LNCaP clone FGC (cell line): ENCODE measurements around the gene CPAMD8.

Experiments used
- DNase-seq: peaks from one replicate; pipeline ENCODE4 v3.0.0-alpha.2; 2011; ENCODE audit warnings: low read depth
- H3K4me3 ChIP-seq: 2 replicates; pipeline ENCODE4 v1.5.1; 2011; ENCODE audit warnings: mild to moderate bottlenecking, low read depth, low read length, control low read depth
- CTCF ChIP-seq: IDR thresholded peaks from 2 replicates; pipeline ENCODE4 v1.5.1; 2012; ENCODE audit warnings: mild to moderate bottlenecking; ENCODE audit not compliant: control insufficient read depth, insufficient read depth; ENCODE audit errors: extremely low read depth

Gene CPAMD8

DNA sequence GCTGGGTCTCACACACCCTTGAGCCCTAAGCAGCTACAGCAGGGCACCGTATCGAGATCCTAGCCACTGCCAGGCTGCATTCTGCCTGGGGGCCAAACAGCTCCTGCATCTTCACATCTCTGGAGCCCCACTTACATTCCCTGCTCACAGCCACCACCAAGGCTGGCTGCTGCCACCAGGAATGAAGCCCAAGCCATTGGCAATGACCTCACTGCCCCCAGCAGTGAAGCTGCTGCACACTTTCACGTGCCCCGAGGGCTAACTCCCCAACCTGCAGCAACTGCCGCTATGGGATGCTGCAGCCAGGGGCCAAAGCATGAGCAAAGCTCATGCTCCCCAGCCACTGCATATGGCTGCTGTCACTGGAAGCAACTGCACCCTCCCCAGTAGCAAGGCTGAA is 95.9 kb downstream of the CPAMD8 start:
- H3K4me3 ChIP-seq = no peak overlapping the region
- DNase-seq = no peak
- TF ChIP-seq CTCF = no peak

GRCh38 chr19:16928916-16929315 is 97.7 kb downstream of the CPAMD8 start:
- DNase-seq = no peak
- no peak for TF ChIP-seq CTCF
- H3K4me3 ChIP-seq = no peak overlapping the region

GRCh38 chr19:16928351-16928750 is 98.3 kb downstream of the CPAMD8 start:
- DNase-seq = no peak
- TF ChIP-seq CTCF = no peak
- H3K4me3 ChIP-seq = no peak overlapping the region

- H3K4me3 ChIP-seq = no peak overlapping the region
- TF ChIP-seq CTCF = no peak
- DNase-seq = no peak
Observed at GRCh38 chr19:16927883-16928282, 98.7 kb downstream of the CPAMD8 start.

GRCh38 chr19:16922949-16923348 is 103.7 kb downstream of the CPAMD8 start:
- DNase-seq = no peak
- no peak overlapping the region for H3K4me3 ChIP-seq
- TF ChIP-seq CTCF = no peak

DNA sequence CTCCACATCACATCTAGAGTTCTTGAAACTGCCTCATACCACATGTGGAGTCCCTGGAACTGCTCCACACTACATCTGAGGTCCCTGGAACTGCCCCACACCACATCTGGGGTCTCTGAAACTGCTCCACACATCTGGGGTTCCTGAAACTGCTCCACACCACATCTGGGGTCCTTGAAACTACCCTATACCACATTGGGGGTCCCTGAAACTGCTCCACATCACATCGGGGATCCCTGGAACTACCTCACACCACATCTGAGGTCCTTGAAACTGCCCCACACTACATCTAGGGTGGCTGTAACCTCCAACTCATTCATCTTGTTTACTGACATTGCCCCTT is 104.0 kb downstream of the CPAMD8 start:
- TF ChIP-seq CTCF = no peak
- no peak for DNase-seq
- H3K4me3 ChIP-seq = no peak overlapping the region

DNA sequence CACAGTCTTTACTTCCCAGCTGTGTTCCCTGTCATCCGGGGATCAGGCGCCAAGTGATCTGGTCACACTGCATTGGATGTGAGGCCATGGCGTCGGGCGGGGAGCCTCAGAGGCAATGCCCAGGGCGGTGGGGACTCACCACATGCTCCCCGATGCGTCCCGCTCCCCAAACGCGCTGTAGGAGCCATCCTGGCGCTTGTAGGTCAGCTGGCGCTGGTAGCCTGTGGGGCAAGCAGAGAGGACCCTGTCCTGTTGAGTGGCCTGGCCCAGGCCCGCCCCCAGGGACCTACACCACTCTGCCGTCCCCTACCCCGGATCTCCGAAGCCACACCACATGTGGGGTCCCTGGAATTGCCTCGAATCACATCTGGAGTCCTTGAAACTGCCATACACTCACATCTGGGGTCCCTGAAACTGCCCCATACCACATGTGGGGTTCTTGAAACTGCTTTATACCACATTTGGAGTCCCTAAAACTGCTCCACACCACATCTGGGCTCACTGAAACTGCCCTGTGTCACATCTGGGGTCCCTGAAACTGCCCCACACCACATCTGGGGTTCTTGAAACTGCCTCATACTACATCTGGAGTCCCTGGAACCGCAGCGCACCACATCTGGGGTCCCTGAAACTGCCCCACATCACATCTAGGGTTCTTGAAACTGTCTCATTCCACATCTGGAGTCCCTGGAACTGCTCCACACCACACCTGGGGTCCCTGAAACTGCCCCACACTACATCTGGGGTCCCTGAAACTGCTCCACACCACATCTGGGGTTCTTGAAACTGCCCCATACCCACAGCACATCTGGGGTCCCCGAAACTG is 104.6 kb downstream of the CPAMD8 start:
- DNase-seq = no peak
- no peak overlapping the region for H3K4me3 ChIP-seq
- no peak for TF ChIP-seq CTCF
